Adrenal gland (tissue), 5 donors: ENCODE results near the gene TXNDC11.

Experiments used
- POLR2A ChIP-seq, 2 donors: fragments of 450-650 bp; IDR thresholded peaks; one replicate each; pipeline ENCODE4 v1.6.1; 2017; ENCODE audit warnings: antibody characterized with exemption in 2 of 2, mild to moderate bottlenecking in 2 of 2, moderate library complexity in 1 of 2
- TF ChIP-seq, protein P1 (sequence below), 6 experiments: fragments of 450-650 bp in 4 of 6; fragments of 200-600 bp in 2 of 6; sonication (generic) in 1 of 6; IDR thresholded peaks; 1 replicate in 5 of 6; 2 replicates in 1 of 6; pipeline versions ENCODE4 v1.5.1 to v1.8.0; 2016 to 2021; ENCODE audit warnings: antibody characterized with exemption in 6 of 6, mild to moderate bottlenecking in 2 of 6, moderate library complexity in 1 of 6
- donor health status: DM: no; HTN: no; CAD: no.

DNA sequence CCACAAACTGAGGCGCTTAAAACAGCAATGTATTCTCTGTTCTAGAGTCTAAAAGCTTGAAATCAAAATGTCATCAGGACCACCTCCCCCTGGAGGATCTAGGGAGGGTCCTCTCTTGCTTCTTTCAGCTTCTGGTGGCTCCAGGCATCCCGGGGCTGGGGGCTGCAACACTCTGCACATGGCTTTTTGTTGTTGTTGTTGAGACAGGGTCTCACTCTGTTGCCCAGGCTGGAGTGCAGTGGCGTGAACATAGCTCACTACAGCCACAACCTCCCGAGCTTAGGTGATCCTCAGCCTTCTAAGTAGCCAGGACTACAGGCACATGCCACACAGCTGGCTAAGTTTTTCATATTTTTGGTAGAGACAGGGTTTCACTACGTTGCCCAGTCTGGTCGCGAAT lies 111.4 kb downstream of the TXNDC11 start:
- no peak for TF ChIP-seq POLR2A (IDR thresholded peaks at IDR 0.05)
- TF ChIP-seq, protein P1, sequence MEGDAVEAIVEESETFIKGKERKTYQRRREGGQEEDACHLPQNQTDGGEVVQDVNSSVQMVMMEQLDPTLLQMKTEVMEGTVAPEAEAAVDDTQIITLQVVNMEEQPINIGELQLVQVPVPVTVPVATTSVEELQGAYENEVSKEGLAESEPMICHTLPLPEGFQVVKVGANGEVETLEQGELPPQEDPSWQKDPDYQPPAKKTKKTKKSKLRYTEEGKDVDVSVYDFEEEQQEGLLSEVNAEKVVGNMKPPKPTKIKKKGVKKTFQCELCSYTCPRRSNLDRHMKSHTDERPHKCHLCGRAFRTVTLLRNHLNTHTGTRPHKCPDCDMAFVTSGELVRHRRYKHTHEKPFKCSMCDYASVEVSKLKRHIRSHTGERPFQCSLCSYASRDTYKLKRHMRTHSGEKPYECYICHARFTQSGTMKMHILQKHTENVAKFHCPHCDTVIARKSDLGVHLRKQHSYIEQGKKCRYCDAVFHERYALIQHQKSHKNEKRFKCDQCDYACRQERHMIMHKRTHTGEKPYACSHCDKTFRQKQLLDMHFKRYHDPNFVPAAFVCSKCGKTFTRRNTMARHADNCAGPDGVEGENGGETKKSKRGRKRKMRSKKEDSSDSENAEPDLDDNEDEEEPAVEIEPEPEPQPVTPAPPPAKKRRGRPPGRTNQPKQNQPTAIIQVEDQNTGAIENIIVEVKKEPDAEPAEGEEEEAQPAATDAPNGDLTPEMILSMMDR (IDR thresholded peaks at IDR 0.05): no peak
